Left ventricle myocardium inferior (tissue), 1 donor: ENCODE data around the gene COMMD6. TPM values are rescaled to one million over a fixed set of nuclear protein-coding genes. Genes with fewer than 3 reads are reported as not detected.

Source experiments
- DNase-seq: peaks from one replicate; pipeline ENCODE4 v3.0.0-alpha.2; 2020
- H3K27ac ChIP-seq: fragments of 200-600 bp; replicated peaks from 2 replicates; pipeline ENCODE4 v1.8.0; 2021
- H3K27me3 ChIP-seq: fragments of 200-600 bp; 2 replicates; pipeline ENCODE4 v1.8.0; 2021; ENCODE audit warnings: low read depth
- H3K36me3 ChIP-seq: fragments of 200-600 bp; 2 replicates; pipeline ENCODE4 v1.8.0; 2021
- H3K4me1 ChIP-seq: fragments of 200-600 bp; 2 replicates; pipeline ENCODE4 v1.8.0; 2021
- H3K4me3 ChIP-seq: fragments of 200-600 bp; 2 replicates; pipeline ENCODE4 v1.8.0; 2021; ENCODE audit warnings: mild to moderate bottlenecking, moderate library complexity
- H3K9me3 ChIP-seq: fragments of 200-600 bp; replicated peaks from 2 replicates; pipeline ENCODE4 v1.8.0; 2021
- intact Hi-C: fragments of 100-400 bp; cut with micrococcal nuclease; formaldehyde crosslinking; loops from one replicate; pipeline ENCODE4 v1.11.0; 2022
- total RNA-seq: library from RNA; stranded (reverse); fragmentation: NEBNext Ultra II Directional; extraction: Animal tissue kit (Norgen Biotek cat#: 25700); gene quantifications from one replicate; pipeline ENCODE4 v1.2.1, GENCODE V29; 2021
- TF ChIP-seq, protein P1 (sequence below): fragments of 200-600 bp; IDR thresholded peaks from 2 replicates; pipeline ENCODE4 v1.8.0; 2021; ENCODE audit warnings: antibody characterized with exemption, mild to moderate bottlenecking, borderline replicate concordance
- donor health status: DM: no; HTN: yes; CAD: no; lungs with severe emphysema.

Gene COMMD6
- total RNA-seq, 1 donor from 2014 or later: 145 TPM

DNA sequence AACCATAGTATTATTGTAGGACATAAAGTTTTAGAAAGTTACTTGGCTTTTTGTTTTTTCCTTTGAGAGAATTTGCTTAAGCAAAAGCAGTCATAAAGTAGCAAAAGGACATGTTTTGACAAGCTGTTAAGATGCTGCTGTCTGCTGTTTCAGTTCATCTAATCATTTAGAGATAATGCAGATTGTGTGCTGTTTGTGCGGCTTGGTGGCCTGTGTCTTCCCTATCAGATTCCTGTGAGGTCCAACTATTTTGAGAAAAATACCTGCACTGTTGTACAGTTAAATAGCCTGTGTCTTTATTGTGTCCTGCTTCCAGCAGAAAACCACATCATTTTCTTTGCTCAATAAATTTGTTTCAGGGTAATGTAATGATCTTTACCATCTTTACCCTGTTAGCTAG is 31.9 kb upstream of the COMMD6 start:
- H3K4me3 ChIP-seq: no peak overlapping the region
- TF ChIP-seq, protein P1, sequence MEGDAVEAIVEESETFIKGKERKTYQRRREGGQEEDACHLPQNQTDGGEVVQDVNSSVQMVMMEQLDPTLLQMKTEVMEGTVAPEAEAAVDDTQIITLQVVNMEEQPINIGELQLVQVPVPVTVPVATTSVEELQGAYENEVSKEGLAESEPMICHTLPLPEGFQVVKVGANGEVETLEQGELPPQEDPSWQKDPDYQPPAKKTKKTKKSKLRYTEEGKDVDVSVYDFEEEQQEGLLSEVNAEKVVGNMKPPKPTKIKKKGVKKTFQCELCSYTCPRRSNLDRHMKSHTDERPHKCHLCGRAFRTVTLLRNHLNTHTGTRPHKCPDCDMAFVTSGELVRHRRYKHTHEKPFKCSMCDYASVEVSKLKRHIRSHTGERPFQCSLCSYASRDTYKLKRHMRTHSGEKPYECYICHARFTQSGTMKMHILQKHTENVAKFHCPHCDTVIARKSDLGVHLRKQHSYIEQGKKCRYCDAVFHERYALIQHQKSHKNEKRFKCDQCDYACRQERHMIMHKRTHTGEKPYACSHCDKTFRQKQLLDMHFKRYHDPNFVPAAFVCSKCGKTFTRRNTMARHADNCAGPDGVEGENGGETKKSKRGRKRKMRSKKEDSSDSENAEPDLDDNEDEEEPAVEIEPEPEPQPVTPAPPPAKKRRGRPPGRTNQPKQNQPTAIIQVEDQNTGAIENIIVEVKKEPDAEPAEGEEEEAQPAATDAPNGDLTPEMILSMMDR: no peak
- peaks cover 70% of the 10 kb centered on the region for H3K36me3 ChIP-seq
- no peaks in the 10 kb centered on the region for H3K9me3 ChIP-seq
- H3K4me1 ChIP-seq: no peaks in the 10 kb centered on the region
- H3K27me3 ChIP-seq: no peaks in the 10 kb centered on the region
- no peak for DNase-seq
- H3K27ac ChIP-seq: no peak overlapping the region
- intact Hi-C loops: no loop called here

DNA sequence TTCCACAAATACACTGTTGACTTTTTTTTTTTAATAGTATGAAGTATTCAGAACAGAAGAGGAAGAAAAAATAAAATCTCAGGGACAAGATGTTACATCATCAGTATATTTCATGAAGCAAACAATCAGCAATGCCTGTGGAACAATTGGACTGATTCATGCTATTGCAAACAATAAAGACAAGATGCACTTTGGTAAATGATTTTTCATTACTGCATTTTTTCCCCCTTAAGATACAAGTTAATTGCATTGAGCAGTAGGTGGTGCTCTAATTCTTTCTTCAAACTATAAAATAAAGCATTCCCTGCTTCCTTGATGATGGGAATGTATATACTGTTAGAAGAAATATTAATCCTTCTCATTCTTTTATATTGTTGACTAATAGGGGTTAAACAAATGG is 29.0 kb upstream of the COMMD6 start:
- H3K36me3 ChIP-seq: peaks cover 55% of the 10 kb centered on the region
- H3K27me3 ChIP-seq: no peaks in the 10 kb centered on the region
- H3K27ac ChIP-seq: no peak overlapping the region
- DNase-seq: no peak
- H3K4me1 ChIP-seq: no peaks in the 10 kb centered on the region
- H3K9me3 ChIP-seq: no peaks in the 10 kb centered on the region
- H3K4me3 ChIP-seq: no peak overlapping the region
- intact Hi-C loops: no loop called here
- TF ChIP-seq, protein P1: peak; percentile 20

DNA sequence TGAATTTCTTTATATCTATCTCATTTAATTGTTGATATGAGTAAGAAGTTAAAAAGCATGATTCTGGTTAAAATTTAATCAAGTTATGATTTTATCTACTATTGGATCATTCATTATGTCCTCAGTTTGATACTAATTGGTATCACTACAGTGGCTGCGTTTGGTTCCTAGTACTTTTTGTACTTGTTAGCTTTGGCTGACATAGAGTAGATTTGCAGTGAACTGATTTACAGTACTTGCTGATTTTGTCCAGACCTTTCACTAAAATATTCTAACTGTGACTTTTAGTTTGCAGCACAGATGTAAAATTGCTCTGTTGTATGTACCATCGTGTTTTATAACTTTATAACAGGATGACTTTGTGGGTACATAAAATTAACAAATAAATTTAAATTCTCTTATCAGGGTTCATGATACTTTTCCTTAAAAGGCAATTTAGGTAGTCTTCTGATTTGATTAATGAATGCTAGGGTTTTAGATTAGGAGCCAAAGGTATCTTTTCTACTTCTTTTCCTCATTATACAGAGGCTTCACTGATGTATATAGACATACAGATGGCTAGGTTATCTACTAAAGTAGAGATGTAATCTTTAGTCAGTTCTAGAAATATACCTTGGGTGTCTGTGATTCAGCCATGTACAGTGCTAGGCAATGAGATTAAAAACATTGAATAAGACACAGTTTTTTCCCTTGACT is 20.7 kb upstream of the COMMD6 start:
- Histone ChIP-seq H3K9me3 (no peaks in the 10 kb centered on the region), H3K27me3 (no peaks in the 10 kb centered on the region), H3K4me1 (peaks cover 12% of the 10 kb centered on the region), H3K27ac (no peak overlapping the region), H3K4me3 (no peak overlapping the region), H3K36me3 (peaks cover 19% of the 10 kb centered on the region)
- intact Hi-C loops: no loop called here
- TF ChIP-seq, protein P1: no peak
- DNase-seq: no peak

DNA sequence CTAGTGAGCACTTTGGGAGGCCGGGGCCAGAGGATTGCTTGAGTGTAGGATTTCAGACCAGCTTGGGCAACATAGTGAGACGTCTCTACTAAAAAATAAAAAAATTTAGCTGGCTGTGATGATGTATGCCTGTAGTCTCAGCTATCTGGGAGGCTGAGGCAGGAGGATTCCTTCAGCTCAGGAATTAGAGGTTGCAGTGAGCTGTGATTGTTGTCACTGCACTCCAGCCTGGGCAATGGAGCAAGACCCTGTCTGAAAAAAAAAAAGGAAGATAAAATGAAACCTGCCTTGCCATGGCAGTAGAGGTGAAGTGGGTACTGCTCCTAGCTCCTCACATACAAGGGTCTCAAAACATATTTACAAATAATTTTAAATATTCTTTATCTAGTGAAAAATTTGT is 19.3 kb upstream of the COMMD6 start:
- H3K27me3 ChIP-seq: no peaks in the 10 kb centered on the region
- no peak overlapping the region for H3K27ac ChIP-seq
- TF ChIP-seq, protein P1: no peak
- intact Hi-C loops: no loop called here
- no peak overlapping the region for H3K4me3 ChIP-seq
- H3K9me3 ChIP-seq: no peaks in the 10 kb centered on the region
- DNase-seq: no peak
- peaks cover 15% of the 10 kb centered on the region for H3K36me3 ChIP-seq
- H3K4me1 ChIP-seq: peaks cover 12% of the 10 kb centered on the region

DNA sequence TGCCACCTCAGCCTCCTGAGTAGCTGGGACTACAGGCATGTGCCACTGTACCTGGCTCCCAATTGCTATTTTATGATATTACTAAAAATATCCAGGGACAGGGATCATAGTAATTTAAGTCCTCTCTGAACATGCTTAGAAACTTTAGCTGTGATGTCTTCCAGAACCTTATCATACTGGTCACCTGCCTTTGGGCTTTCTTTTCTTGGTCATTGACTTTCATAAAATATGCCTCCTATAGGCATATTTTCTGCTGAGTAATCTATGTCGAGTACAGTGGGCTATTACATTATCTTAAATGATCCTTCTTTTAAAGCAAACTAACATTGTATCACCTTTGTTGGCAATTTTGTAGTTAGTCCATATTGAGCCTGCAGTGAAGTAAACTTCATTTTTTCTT is 18.2 kb upstream of the COMMD6 start:
- Histone ChIP-seq H3K4me3 (no peak overlapping the region), H3K27ac (no peak overlapping the region), H3K36me3 (peaks cover 12% of the 10 kb centered on the region), H3K9me3 (no peaks in the 10 kb centered on the region), H3K27me3 (no peaks in the 10 kb centered on the region), H3K4me1 (peaks cover 16% of the 10 kb centered on the region)
- TF ChIP-seq, protein P1: no peak
- DNase-seq: no peak
- intact Hi-C loops: no loop called here
